HepG2 (cell line): ENCODE measurements around the gene SLC16A5. TPM values are rescaled to one million over a fixed set of nuclear protein-coding genes. Genes with fewer than 3 reads are reported as not detected.

Experiments used
- AGO1 ChIP-seq: fragments of 200-400 bp; formaldehyde crosslinking; IDR thresholded peaks from 2 replicates; pipeline ENCODE4 v1.6.1; 2017; ENCODE audit warnings: mild to moderate bottlenecking, low read depth, low read length, moderate library complexity; ENCODE audit not compliant: poor library complexity, severe bottlenecking
- BCL6 ChIP-seq: IDR thresholded peaks from 2 replicates; pipeline ENCODE4 v1.6.1; 2016; ENCODE audit warnings: missing genetic modification reagents, missing compliant biosample characterization
- CCAR2 ChIP-seq: fragments of 200-400 bp; formaldehyde crosslinking; optimal IDR thresholded peaks from 2 replicates; pipeline ENCODE3; 2018; ENCODE audit warnings: low read depth, mild to moderate bottlenecking, low read length, moderate library complexity
- DNMT1 ChIP-seq: sonication (generic); formaldehyde crosslinking; IDR thresholded peaks from 2 replicates; pipeline ENCODE4 v1.5.1; 2020; ENCODE audit warnings: mild to moderate bottlenecking, missing genetic modification reagents
- JARID2 ChIP-seq: sonication (generic); formaldehyde crosslinking; IDR thresholded peaks from 2 replicates; pipeline ENCODE4 v1.8.1; 2023; ENCODE audit warnings: missing genetic modification reagents, inconsistent platforms; ENCODE audit not compliant: insufficient replicate concordance
- MIXL1 ChIP-seq: IDR thresholded peaks from 2 replicates; pipeline ENCODE4 v1.6.1; 2016
- NFKB2 ChIP-seq: sonication (generic); formaldehyde crosslinking; IDR thresholded peaks from 2 replicates; pipeline ENCODE4 v1.4.0; 2020; ENCODE audit warnings: missing genetic modification reagents, borderline replicate concordance
- RFXAP ChIP-seq: sonication (generic); formaldehyde crosslinking; IDR thresholded peaks from 2 replicates; pipeline ENCODE4 v1.4.0; 2020; ENCODE audit warnings: missing genetic modification reagents, borderline replicate concordance
- U2AF1 ChIP-seq: fragments of 200-400 bp; formaldehyde crosslinking; optimal IDR thresholded peaks from 2 replicates; pipeline ENCODE3; 2017; ENCODE audit warnings: mild to moderate bottlenecking, low read depth, low read length
- ZNF256 ChIP-seq: sonication (generic); formaldehyde crosslinking; conservative IDR thresholded peaks from 2 replicates; pipeline ENCODE4 v1.4.0; 2020; ENCODE audit warnings: missing genetic modification reagents
- ZNF354B ChIP-seq: sonication (generic); formaldehyde crosslinking; IDR thresholded peaks from 2 replicates; pipeline ENCODE4 v1.8.0; 2022; ENCODE audit warnings: mild to moderate bottlenecking, missing genetic modification reagents
- ZNF543 ChIP-seq: sonication (generic); formaldehyde crosslinking; IDR thresholded peaks from 2 replicates; pipeline ENCODE4 v1.4.0; 2020; ENCODE audit warnings: mild to moderate bottlenecking, missing genetic modification reagents
- ZNF660 ChIP-seq: sonication (generic); formaldehyde crosslinking; IDR thresholded peaks from 2 replicates; pipeline ENCODE4 v1.5.1; 2020; ENCODE audit warnings: mild to moderate bottlenecking, low read depth, missing genetic modification reagents, borderline replicate concordance
- ZNF703 ChIP-seq: sonication (generic); formaldehyde crosslinking; IDR thresholded peaks from 2 replicates; pipeline ENCODE4 v1.5.1; 2020; ENCODE audit warnings: missing genetic modification reagents, mild to moderate bottlenecking, moderate library complexity, borderline replicate concordance
- polyA plus RNA-seq, 8 experiments: library from polyadenylated mRNA; depleted of rRNA in 3 of 8; stranded (reverse) in 7 of 8; unstranded in 1 of 8; fragments of >200 nt; fragmentation: Illumina TruSeq in 4 of 8; extraction: Trizol in 4 of 8; gene quantifications; 2 replicates each; pipeline versions ENCODE4 v1.2.1 to v1.2.3, GENCODE V29; 2011 to 2016; ENCODE audit warnings: low read depth in 4 of 8, missing spikeins in 1 of 8, mixed read lengths in 1 of 8; ENCODE audit not compliant: insufficient read depth in 1 of 8
- total RNA-seq, 5 experiments: library from RNA; depleted of rRNA; stranded (reverse); fragments of >200 nt; fragmentation: Illumina TruSeq; extraction: Trizol; gene quantifications; 2 replicates each; pipeline ENCODE4 v1.2.3, GENCODE V29; 2016; ENCODE audit warnings: low read depth in 1 of 5
- TF ChIP-seq, protein P1 (sequence below): sonication (generic); formaldehyde crosslinking; IDR thresholded peaks from 2 replicates; pipeline ENCODE4 v1.9.0; 2021; ENCODE audit warnings: mild to moderate bottlenecking, missing genetic modification reagents
- TF ChIP-seq, protein P2 (sequence below): conservative IDR thresholded peaks from 2 replicates; pipeline ENCODE4 v1.6.1; 2018; ENCODE audit warnings: missing genetic modification reagents
- TF ChIP-seq, protein P3 (sequence below): sonication (generic); formaldehyde crosslinking; IDR thresholded peaks from 2 replicates; pipeline ENCODE4 v1.4.0; 2020; ENCODE audit warnings: low read depth, missing genetic modification reagents
- TF ChIP-seq, protein P4 (sequence below): IDR thresholded peaks from 2 replicates; pipeline ENCODE4 v1.6.1; 2016

Gene SLC16A5
- total and polyA plus RNA-seq, 2 of the 13 experiments (the other 11 are each of a cell fraction or from before 2014, with no cell fraction given) = 0.69 to 5.6 TPM

DNA sequence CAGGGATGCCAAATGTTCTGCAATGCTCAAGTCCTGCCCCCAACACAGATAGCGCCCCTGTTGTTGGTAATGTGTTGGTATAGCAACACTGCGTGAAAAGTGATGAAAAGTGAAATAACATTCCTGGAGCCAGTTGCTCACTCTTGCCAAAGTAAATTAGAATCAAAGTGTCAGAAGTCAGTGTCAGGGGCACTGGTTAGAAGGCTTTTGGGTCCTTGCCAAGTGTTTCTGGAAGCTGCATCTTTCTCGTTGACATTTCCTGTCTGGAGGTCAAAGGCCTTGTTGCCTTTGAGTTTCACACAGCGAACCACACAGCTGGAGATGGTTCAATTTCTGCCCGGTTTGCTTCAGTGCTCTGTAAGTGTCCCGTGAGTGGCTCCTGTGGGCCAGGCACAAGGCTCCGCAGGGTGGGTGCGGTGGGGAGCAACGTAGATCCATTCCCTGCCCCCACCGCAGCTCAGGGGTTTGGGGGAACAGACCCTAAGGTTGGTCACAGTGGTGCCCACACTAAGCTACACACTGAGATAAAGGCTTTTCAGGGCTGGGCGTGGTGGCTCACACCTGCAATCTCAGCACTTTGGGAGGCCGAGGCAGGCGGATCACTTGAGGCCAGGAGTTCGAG, 3.6 kb upstream of the SLC16A5 start (continued):
- TF ChIP-seq, protein P1, sequence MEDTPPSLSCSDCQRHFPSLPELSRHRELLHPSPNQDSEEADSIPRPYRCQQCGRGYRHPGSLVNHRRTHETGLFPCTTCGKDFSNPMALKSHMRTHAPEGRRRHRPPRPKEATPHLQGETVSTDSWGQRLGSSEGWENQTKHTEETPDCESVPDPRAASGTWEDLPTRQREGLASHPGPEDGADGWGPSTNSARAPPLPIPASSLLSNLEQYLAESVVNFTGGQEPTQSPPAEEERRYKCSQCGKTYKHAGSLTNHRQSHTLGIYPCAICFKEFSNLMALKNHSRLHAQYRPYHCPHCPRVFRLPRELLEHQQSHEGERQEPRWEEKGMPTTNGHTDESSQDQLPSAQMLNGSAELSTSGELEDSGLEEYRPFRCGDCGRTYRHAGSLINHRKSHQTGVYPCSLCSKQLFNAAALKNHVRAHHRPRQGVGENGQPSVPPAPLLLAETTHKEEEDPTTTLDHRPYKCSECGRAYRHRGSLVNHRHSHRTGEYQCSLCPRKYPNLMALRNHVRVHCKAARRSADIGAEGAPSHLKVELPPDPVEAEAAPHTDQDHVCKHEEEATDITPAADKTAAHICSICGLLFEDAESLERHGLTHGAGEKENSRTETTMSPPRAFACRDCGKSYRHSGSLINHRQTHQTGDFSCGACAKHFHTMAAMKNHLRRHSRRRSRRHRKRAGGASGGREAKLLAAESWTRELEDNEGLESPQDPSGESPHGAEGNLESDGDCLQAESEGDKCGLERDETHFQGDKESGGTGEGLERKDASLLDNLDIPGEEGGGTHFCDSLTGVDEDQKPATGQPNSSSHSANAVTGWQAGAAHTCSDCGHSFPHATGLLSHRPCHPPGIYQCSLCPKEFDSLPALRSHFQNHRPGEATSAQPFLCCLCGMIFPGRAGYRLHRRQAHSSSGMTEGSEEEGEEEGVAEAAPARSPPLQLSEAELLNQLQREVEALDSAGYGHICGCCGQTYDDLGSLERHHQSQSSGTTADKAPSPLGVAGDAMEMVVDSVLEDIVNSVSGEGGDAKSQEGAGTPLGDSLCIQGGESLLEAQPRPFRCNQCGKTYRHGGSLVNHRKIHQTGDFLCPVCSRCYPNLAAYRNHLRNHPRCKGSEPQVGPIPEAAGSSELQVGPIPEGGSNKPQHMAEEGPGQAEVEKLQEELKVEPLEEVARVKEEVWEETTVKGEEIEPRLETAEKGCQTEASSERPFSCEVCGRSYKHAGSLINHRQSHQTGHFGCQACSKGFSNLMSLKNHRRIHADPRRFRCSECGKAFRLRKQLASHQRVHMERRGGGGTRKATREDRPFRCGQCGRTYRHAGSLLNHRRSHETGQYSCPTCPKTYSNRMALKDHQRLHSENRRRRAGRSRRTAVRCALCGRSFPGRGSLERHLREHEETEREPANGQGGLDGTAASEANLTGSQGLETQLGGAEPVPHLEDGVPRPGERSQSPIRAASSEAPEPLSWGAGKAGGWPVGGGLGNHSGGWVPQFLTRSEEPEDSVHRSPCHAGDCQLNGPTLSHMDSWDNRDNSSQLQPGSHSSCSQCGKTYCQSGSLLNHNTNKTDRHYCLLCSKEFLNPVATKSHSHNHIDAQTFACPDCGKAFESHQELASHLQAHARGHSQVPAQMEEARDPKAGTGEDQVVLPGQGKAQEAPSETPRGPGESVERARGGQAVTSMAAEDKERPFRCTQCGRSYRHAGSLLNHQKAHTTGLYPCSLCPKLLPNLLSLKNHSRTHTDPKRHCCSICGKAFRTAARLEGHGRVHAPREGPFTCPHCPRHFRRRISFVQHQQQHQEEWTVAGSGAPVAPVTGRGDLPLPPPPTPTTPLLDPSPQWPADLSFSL (CRISPR knock-in tag) = peak; percentile 50; the same call in 1 of the 2 replicates
- TF ChIP-seq, protein P2, sequence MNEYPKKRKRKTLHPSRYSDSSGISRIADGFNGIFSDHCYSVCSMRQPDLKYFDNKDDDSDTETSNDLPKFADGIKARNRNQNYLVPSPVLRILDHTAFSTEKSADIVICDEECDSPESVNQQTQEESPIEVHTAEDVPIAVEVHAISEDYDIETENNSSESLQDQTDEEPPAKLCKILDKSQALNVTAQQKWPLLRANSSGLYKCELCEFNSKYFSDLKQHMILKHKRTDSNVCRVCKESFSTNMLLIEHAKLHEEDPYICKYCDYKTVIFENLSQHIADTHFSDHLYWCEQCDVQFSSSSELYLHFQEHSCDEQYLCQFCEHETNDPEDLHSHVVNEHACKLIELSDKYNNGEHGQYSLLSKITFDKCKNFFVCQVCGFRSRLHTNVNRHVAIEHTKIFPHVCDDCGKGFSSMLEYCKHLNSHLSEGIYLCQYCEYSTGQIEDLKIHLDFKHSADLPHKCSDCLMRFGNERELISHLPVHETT (CRISPR knock-in tag) = 0 out of 2 replicates have a peak, but pooled peaks have one; percentile 52
- TF ChIP-seq CCAR2 (peak; percentile 51), JARID2 (CRISPR knock-in tag) (peak; percentile 48), ZNF256 (no peak), ZNF703 (CRISPR knock-in tag) (no peak), NFKB2 (no peak; the same call in 1 of the 2 replicates), ZNF543 (CRISPR knock-in tag) (no peak), BCL6 (CRISPR knock-in tag) (peak; percentile 99), AGO1 (no peak), RFXAP (CRISPR knock-in tag) (no peak), MIXL1 (CRISPR knock-in tag) (peak; percentile 83), DNMT1 (no peak), ZNF660 (no peak), ZNF354B (CRISPR knock-in tag) (no peak), U2AF1 (peak; percentile 34)
- TF ChIP-seq, protein P3, sequence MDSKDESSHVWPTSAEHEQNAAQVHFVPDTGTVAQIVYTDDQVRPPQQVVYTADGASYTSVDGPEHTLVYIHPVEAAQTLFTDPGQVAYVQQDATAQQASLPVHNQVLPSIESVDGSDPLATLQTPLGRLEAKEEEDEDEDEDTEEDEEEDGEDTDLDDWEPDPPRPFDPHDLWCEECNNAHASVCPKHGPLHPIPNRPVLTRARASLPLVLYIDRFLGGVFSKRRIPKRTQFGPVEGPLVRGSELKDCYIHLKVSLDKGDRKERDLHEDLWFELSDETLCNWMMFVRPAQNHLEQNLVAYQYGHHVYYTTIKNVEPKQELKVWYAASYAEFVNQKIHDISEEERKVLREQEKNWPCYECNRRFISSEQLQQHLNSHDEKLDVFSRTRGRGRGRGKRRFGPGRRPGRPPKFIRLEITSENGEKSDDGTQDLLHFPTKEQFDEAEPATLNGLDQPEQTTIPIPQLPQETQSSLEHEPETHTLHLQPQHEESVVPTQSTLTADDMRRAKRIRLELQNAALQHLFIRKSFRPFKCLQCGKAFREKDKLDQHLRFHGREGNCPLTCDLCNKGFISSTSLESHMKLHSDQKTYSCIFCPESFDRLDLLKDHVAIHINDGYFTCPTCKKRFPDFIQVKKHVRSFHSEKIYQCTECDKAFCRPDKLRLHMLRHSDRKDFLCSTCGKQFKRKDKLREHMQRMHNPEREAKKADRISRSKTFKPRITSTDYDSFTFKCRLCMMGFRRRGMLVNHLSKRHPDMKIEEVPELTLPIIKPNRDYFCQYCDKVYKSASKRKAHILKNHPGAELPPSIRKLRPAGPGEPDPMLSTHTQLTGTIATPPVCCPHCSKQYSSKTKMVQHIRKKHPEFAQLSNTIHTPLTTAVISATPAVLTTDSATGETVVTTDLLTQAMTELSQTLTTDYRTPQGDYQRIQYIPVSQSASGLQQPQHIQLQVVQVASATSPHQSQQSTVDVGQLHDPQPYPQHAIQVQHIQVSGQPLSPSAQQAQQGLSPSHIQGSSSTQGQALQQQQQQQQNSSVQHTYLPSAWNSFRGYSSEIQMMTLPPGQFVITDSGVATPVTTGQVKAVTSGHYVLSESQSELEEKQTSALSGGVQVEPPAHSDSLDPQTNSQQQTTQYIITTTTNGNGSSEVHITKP (CRISPR knock-in tag) = peak; percentile 70; the same call in 1 of the 2 replicates
- TF ChIP-seq, protein P4, sequence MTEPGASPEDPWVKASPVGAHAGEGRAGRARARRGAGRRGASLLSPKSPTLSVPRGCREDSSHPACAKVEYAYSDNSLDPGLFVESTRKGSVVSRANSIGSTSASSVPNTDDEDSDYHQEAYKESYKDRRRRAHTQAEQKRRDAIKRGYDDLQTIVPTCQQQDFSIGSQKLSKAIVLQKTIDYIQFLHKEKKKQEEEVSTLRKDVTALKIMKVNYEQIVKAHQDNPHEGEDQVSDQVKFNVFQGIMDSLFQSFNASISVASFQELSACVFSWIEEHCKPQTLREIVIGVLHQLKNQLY (CRISPR knock-in tag) = peak; percentile 90
